CD4-positive, alpha-beta T cell treated with Interleukin-6 at 100 ng/mL for 8 hours (primary cell): ENCODE data around the gene PPP1R1C.
"Not testable (repeated sequence)": the region's sequence is repeated elsewhere in the genome, so short reads cannot be mapped to it uniquely, and the experiment has no call there.

Experiments used
- DNase-seq: peaks from one replicate; pipeline ENCODE4 v3.0.0-alpha.2; 2020; ENCODE audit warnings: mixed read lengths, low spot score

PPP1R1C gene

GRCh38 chr2:182015334-182016109, 29.9 kb downstream of the PPP1R1C start:
- no peak for DNase-seq

- DNase-seq, result no peak
Observed at GRCh38 chr2:182018218-182018617, 32.6 kb downstream of the PPP1R1C start.

- no peak for DNase-seq
Observed at GRCh38 chr2:182019731-182020130, 34.1 kb downstream of the PPP1R1C start.

GRCh38 chr2:182020286-182021070, 34.8 kb downstream of the PPP1R1C start:
- no peak for DNase-seq

DNA sequence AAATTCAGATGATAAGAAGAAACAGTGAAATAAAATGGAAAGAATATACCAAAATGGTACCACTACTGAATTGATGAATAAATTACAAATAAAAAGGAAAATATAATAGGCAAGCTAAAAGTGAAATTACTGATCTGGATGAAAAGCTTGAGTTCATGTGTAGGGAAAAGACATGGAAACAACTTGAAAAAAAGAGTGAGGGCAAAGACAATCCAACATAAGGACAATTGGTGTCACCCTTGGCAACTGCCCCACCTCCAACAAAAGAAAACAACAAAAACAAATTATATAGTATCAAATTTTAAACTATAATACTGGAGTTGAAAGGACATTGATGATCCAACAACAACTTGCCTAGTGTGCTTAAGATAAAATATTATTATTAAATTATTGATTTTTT, 37.6 kb downstream of the PPP1R1C start:
- DNase-seq, result no peak

- DNase-seq, result not testable (repeated sequence)
Observed at GRCh38 chr2:182030875-182031274, 45.2 kb downstream of the PPP1R1C start.

- DNase-seq, result no peak
Observed at GRCh38 chr2:182031956-182032355, 46.3 kb downstream of the PPP1R1C start.

DNA sequence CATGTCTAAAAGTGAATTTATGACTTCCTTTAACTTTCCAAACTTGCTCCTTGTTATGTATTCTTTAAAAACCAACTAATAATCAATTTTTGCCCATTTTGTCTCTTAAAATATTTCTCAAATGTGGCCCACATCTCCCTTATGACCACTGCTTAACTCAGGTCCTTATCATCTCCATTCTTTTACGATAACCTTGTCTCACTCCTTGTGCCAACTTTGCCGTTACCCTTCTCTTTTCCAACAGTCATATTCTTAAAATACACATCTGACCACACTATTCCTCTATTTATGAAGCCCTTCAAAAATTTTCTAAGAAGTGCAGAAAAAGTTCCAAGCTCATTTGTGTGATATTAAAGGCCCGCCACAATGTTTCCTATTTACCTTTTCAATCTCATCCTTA, 47.8 kb downstream of the PPP1R1C start:
- DNase-seq, result no peak

DNA sequence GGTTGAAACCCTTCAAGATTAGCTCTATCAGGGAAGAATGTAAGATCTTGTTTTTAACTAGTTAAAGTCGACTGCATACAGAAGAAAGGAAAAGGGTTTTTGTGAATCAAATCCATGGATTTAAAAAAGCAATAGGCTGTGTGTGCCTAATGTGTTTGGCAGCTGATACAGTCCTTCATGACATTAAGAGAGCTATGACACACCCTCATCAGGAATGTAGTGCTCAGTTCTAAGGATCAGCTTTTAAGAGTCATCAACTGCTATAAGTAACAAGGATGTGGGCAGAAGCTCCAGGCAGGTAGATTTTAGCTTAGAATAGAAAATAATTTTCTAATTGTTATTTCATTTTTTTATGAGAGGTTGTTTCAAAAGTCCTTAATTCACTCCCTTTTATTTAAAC, 52.9 kb downstream of the PPP1R1C start:
- DNase-seq, result no peak

DNA sequence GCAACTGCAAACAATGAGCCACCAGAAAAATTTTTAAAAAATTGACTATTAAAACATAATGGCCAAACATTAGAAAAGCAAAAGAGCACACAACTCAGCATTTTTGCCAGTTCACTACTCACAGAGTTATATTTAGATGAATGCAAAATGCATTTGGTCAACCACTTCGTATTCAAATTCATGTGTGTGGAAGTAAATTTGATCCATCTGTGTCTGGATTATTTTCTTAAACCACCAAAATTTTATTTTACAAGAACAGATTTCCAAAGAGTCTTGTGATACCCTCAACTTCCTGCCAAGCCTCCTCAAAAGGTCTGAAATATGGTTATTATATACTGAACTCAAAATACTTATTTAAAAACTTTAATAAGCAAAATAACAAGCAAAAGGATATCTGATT, 57.4 kb downstream of the PPP1R1C start:
- DNase-seq, result no peak

- no peak for DNase-seq
Observed at GRCh38 chr2:182043861-182044260, 58.2 kb downstream of the PPP1R1C start.

- DNase-seq, result no peak
Observed at GRCh38 chr2:182047544-182047943, 61.9 kb downstream of the PPP1R1C start.

GRCh38 chr2:182048088-182048487, 62.4 kb downstream of the PPP1R1C start:
- DNase-seq, result no peak

DNA sequence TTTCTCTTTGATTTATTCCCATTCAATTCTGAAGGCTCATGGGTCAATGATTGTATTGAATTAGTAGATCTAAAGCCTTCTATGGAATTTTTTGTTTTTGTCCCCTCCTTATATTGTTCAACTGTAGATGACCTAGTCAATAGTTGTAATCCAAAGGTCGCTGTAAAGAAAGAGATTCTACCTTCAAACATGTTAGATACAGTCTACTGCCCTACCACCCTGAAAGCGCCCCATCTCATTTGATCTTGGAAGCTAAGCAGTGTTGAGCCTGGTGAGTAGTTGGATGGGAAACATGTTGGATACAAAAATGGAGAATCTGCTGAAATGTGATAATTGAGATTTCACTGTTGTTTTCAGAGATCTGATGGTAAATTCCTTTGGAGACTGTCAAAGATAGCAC, 63.0 kb downstream of the PPP1R1C start:
- DNase-seq, result no peak

DNA sequence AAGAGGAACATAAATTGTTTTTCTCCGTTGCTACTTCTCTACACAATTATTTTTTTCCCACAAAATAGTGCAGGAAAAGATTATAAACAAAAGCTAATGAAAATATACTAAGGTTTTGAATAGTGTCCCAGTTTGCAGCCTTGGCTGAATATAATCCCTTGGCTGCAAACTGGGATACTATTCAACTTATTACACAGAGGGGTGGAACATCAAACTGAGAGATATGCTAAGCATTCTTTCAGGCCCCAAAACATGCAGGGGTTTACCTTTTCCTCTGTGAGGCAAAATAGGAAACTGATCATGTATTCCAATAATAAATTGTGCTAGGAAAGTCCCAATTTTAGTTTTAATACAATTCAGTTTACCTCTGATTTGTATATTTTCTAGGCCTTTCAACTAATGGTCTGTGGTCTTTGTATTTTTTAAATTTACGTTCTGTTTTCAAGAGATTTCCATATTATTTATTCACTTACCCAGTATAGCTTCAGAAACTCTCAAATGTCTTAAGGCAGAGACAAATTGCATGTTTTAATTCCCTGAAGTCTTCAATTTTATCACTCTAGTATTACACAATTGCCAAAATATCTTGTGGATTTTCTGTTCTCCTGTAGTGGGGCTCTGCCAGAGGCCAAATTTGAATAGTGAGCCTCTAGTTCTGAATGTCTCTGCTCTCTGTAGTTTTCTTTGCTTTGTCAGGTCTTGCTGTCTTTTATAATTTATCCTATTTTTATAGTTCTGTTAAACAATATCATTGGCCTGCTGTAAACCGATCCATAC, 63.9 kb downstream of the PPP1R1C start:
- no peak for DNase-seq

DNA sequence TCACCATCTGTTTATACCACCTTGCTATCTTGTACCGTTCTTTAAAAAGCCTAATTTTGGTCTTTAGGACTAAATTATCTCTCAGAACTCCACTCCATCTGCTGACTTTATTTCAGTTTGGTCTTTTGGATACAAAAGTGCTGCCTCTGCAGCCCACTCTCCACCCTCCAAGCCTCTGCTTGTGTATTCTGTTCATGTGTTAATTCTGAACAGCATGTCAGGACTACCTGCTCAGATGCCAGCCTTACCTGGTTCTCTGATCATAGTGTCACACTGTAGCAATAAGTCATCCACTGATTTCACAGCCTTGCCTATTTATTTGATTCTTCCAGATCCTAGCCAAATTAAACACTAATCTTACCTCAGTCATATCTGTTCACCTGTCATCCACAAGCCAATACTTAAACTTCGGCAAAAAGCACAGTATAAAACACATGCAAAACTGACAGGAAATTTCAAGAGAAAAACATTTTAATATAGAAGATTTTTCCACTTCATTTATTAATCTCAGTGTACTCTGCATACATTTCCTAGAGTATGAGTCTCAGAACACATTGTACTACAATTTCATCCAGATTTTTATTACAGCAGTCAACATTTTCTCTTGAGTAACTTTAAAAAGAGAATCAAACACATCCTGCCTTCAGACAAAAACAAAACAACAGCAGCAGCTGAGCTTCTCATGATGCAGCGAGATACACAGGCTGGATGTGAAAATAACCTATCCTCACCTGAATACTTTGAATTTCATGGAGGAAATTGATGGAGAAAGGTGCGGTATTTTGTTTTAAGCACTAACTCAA, 64.9 kb downstream of the PPP1R1C start:
- no peak for DNase-seq

DNA sequence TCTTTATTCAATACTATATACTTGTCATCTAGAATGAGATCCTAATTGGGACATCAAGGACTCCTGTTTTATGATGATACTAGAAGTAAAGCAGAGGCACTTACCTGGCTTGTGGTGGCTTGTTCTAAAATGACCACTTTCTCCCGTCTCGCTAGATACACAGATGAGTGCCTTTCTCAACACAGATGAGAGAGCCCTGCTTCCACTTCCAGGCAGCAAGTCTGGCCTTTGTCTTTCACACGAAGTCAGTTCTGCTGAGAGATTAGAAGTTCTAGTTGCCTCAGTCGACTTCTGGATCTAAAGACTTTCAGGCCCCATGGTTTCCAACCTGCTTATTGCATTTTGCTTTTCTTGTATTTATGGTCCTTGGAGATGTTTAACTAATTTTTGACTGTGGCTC, 70.3 kb downstream of the PPP1R1C start:
- DNase-seq, result no peak

GRCh38 chr2:182057002-182057401, 71.3 kb downstream of the PPP1R1C start:
- DNase-seq, result no peak

DNA sequence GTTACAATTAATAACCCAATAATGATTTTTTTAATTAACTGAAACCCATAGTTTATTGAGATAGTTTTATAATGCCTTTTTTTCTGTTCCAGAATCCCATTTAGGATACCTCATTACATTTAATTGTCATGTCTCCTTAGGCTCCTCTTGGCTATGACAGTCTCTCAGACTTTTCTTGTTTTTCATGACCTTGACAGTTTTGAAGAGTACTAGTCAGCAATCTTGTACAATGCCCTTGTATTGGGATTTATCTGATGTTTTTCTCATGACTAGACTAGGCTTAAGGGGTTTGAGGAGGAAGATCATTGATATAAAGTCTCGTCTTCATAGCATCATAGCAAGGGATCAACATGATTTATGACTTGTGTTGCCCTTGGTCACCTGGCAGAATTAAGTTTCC, 72.4 kb downstream of the PPP1R1C start:
- no peak for DNase-seq

- DNase-seq, result no peak
Observed at GRCh38 chr2:182061739-182062138, 76.1 kb downstream of the PPP1R1C start.

DNA sequence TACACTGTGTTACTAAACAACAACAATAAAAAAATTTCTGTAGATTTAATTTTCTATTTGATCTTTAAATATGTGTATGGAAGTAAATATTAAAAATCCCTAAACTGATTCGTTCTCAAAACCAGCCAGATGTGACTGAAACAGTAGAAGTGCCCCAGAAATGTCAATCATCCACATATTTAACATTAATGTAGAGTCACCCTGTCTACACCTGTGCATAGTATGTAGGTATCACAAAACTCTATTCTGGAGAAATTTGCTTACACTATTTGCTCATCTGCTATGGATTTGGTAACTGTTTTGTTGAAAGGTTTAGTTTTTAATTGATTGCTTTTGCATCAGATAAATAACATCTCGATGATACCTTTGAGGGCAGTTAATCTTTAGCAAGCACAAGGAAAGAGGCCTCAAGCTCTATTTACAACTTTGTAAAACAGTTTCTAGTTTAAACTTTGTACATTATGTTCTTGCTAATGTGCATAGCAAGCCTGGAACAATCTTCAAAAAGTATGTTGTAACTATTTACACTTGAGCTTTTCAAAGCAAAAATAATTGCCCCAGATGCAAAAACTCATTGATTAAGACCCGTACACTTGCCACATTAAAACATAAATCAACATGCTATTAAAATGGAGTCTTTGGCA, 76.8 kb downstream of the PPP1R1C start:
- DNase-seq, result no peak
